GM21360 (cell line): ENCODE measurements around the gene RPL18A.

ENCODE experiments used
- ATAC-seq: cut with Tn5 transposase; IDR thresholded peaks from one replicate; pipeline ENCODE4 v1.9.1; 2021; ENCODE audit warnings: mild to moderate bottlenecking, moderate library complexity; ENCODE audit not compliant: unreplicated experiment

Gene RPL18A

GRCh38 chr19:17841810-17842662 lies 17.7 kb upstream of the RPL18A start:
- ATAC-seq = no peak

DNA sequence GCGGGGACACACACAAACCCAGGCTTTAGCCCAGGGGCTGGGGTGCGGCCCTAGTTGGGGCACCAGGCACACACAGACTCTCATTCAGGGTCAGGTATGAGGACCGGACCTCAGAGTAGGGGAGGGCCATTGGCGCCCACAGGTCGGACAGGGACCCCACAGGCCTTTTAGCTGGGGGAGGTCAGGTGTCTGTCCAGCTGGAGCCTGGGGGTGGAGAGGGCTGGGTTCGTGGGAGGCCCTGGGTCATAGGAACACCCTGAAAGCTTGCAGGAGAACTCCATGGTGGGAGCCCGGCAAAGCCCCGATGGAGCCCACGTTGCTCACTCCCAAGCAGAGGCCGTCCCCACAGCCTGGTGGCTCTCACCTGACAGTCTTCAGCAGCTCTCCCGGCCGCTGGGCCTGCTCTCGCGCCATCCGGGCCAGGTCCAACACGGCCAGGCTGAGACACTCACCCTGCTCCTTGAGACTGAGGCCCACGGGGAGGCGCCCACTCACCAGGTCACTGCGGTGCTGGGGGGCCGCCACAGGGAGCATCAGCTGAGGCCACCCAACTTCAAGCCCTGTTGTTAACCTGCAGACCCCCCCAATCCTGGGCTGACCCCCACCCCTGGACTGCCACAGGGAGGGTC lies 16.9 kb upstream of the RPL18A start:
- ATAC-seq = no peak

GRCh38 chr19:17843292-17843827 lies 16.4 kb upstream of the RPL18A start:
- ATAC-seq = no peak

DNA sequence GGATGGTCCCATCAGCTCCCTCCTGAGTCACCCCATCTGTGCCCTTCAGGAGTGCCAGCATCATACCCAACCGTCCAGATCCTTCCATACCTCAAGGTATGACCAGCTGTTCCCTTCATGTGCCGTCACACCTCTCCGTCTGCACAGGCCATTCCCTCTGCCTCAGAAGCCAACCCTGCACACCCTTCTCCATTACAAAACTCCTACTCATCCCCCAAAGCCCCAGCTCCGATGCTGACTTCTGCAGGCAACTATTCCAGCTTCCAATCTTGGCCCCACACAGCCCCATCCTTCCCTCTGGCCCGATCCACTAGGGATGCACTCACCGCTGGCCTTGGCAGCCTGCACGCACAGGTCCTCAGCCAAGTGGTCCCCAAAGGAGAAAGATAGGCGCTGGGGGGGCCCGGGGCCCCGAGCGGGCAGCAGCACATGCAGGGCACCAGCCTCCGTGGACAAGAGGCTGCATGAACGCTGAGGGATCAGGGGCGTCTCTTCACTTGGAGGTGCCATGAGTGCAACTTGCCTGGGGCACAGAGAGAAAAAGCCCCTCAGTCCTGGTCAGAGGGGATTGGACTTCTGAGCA lies 15.7 kb upstream of the RPL18A start:
- no peak for ATAC-seq

DNA sequence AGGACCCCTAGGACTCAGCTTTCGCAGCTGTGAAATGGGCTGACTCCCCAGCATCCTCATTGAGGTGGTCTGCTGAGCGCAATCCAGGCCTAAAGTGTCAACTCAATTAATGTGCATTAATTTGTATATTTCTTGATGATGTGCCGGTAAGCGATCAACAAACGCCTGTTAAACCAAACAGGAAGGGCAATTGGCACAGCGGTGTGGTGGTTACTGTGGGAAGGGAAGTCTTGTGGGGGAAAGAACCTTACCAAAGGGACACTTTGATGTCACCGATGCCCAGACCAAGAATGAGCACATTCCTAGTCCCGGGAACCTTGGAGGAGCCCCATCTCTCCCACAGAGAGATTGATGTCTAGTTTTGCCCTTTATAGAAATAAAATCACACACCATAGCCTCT lies 13.6 kb upstream of the RPL18A start:
- ATAC-seq = no peak

GRCh38 chr19:17847538-17848366 lies 12.0 kb upstream of the RPL18A start, which contains the start of gene JAK3:
Gene JAK3 (minus strand): TSS chr19:17847982. CDS start chr19:17844417, 3,565 bp downstream.
- ATAC-seq = no peak

GRCh38 chr19:17848595-17849292 lies 11.0 kb upstream of the RPL18A start:
- ATAC-seq = no peak

DNA sequence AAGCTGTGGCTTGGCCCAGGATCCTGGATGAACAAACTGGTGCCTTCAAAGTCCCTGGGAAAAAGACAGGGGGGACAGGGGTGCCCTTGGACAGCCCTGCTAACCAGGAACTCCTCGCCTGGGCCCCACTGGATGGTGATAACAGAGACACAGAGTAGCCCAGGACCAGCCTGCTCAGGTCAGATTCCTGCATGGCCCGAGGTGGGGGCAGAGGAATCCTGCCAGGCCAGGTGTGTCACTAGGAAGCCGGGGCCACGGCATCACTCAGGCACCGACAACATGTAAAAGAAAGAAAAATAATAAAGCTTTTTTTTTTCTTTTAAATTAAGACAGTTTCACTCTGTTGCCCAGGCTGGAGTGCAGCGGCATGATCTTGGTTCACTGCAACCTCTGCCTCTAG lies 5.6 kb upstream of the RPL18A start:
- no peak for ATAC-seq

DNA sequence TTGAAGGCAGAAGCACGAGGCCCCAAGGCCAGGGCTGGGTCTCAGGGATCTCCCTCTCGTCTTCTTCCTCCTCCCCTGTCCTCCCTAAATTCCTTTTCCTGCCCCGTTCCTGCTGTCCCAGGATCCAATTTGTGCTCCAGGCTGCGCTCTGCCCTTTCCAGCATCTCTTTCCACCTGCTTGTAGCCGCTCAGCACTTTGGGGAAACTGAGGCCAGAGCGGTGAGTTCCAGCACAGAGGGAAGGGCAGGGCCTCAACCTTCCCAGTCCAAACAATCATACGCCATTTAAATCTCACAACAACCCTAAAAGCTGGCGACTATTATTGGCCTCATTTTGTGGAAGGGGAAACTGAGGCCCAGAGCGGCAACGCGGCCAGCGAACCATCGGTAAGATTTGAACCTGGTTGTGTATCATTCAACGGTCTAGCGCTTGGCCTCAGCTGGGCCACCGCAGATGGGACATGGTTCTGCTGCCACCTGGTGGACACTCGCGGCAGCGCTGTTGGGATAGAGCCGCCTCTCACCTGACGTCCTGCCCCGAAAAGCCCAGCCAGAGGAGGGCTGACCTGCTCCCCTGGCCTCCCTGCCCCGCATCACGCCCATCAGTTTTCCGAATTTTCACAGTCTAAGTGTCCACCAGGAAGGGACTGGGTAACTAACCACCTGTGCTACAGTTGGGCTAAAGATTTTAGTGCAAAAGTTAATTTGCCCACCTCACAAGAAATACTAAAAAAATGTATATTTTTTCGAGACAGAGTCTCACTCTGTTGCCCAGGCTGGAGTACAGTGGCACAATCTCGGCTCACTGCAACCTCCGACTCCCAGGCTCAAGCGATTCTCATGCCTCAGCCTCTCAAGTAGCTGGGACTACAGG lies 4.2 kb upstream of the RPL18A start:
- no peak for ATAC-seq

DNA sequence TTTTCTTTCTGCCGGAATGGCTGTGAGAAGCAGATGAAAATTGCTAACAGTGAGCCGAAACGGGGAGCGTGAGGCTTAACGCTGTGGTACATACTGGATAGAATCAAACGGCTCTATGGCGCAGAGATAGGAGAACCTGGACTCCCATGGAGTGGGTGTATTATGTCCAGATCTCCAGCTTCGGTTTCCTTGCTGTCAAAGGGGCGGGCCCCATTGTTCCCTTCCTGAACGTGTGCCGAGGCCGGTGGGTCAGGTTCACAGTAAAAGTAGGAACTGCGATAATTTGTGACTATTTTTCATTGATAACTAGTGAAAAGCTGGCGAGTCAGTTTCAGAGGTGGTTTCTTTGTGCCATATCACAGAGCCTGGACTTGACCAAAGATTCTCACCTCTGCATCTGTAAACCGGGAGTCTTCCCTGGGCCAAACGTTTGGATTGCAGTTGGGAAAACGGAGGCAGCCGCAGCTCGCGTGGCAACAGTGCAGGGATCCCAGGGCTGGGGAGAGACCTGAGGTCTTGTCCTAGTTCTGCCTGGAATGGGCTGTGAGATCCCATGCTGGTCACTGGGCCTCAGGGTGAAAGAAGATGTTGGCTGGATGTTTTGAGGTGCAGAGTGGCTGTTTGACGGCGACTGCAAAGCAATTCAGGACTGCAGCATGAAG lies 752 bp downstream of the RPL18A start:
- ATAC-seq = no peak

DNA sequence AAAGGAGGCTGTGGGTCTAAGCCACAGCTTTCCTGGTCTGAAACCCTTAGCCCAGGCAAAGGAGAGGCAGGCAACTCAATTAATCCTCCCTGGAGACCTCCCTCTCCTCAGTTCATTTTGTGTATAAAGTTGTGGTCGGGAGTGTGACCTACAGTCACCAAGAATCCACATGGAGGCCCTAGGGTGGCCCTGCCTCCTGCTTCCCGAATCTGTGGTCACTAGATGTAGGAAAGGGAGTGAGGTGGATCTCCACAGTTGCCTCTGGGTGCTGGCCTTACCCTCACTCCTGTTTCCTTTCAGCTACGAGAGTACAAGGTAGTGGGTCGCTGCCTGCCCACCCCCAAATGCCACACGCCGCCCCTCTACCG lies 1.3 kb downstream of the RPL18A start:
- no peak for ATAC-seq

GRCh38 chr19:17861542-17862402 lies 2.1 kb downstream of the RPL18A start:
- ATAC-seq = no peak

DNA sequence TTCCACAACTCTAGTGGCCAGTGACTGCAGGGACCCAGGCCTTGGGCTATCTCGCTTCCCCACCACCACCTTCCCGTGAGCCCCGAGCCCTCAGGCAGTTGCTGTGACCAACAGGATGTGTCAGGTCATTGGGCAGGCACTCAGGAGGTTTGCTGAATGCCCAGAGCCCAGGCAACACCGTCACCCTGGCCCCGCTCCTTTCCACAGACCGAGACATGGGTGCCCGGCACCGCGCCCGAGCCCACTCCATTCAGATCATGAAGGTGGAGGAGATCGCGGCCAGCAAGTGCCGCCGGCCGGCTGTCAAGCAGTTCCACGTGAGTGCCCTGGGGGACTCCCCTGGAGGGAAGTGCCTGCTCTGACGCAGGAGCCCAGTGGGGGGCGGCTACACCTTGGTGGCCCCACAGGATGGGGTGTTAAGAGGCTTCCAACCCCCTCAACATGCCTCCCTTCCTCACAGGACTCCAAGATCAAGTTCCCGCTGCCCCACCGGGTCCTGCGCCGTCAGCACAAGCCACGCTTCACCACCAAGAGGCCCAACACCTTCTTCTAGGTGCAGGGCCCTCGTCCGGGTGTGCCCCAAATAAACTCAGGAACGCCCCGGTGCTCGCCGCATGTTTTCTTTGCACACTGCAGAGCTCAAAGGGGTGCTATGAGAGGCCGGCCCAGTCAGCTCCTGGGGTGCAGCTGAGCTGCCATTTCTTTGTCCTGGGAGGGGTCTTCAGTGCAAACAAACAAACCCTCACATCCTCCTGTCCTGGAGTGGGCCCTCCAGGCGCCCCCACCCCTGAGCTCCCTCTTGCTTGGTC lies 3.2 kb downstream of the RPL18A start:
- ATAC-seq = no peak

- no peak for ATAC-seq
Measured at GRCh38 chr19:17863520-17864182, 3.9 kb downstream of the RPL18A start.

DNA sequence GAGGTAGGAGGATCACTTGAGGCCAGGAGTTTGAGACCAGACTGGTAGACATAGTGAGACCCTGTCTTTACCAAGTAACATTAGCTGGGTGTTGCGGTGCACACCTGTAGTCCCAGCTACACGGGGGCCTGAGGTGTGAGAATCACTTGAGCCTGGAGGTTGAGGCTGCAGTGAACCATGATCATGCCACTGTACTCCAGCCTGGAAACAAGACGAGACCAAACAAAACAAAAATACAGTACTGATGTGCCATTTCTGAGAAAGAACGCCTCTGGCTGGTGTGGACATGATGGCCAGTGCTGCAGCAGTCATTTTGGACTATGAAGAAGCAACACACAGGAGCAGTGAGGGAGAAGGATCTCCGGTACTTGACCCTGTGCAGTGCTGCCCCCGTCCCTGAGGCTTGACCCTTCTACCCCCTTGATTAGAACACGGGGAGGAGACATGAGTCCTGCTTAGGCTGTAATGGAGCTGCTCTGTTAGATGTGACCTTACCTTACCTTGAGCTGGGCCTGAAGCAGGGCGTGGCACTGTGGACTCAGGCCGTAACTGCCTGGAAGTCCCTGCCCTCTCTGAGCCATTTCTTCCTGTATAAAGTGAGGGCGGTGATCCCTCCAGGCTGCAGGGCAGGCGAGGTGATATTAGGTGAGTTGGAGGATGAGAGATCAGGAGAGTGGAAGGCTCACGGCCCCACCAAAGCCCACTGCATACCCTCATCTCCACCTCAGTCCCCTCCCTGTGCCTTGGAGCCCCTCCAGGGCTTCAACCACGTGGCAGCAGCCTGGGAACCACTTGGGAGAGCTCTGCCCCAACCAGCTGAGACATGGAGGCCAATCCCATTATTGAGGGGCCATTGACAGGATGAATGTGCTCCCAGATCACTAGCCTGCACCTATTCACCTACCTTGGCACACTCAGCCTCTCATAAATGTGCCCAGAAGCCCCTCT lies 5.9 kb downstream of the RPL18A start:
- no peak for ATAC-seq
